Calu3 (cell line): ENCODE data around the gene METRN. TPM values are rescaled to one million over a fixed set of nuclear protein-coding genes. Genes with fewer than 3 reads are reported as not detected.

ENCODE experiments used
- BruUV-seq: library from RNA; stranded (reverse); fragments of 400-500 nt; replicated peaks from 2 replicates; lab custom pipeline; 2021; lab: Mats Ljungman, UMichigan
- CTCF ChIA-PET: fragments of 300-600 bp; sonication (Branson Sonifier 250); formaldehyde crosslinking; loops from one replicate; lab custom pipeline; 2022; ENCODE audit warnings: antibody characterized with exemption; lab: Charles Lee
- DNase-seq: peaks from one replicate; pipeline ENCODE4 v3.0.0; 2022
- H3K27ac Mint-ChIP-seq: one replicate; pipeline ENCODE4 v1.8.0; 2022; ENCODE audit warnings: mixed read lengths; ENCODE audit not compliant: unreplicated experiment
- H3K27me3 Mint-ChIP-seq: one replicate; pipeline ENCODE4 v1.8.0; 2022; ENCODE audit warnings: mixed read lengths; ENCODE audit not compliant: unreplicated experiment
- H3K36me3 Mint-ChIP-seq: one replicate; pipeline ENCODE4 v1.8.0; 2022; ENCODE audit warnings: mild to moderate bottlenecking, moderate library complexity, mixed read lengths; ENCODE audit not compliant: insufficient read depth, unreplicated experiment
- H3K4me1 Mint-ChIP-seq: one replicate; pipeline ENCODE4 v1.8.0; 2022; ENCODE audit warnings: mild to moderate bottlenecking, low read depth, mixed read lengths; ENCODE audit not compliant: unreplicated experiment
- H3K4me3 Mint-ChIP-seq: one replicate; pipeline ENCODE4 v1.8.0; 2022; ENCODE audit warnings: mild to moderate bottlenecking, low read depth, moderate library complexity, mixed read lengths; ENCODE audit not compliant: unreplicated experiment
- H3K9me3 Mint-ChIP-seq: one replicate; pipeline ENCODE4 v1.8.0; 2022; ENCODE audit warnings: low read depth, mixed read lengths; ENCODE audit not compliant: unreplicated experiment
- intact Hi-C: fragments of 100-400 bp; cut with micrococcal nuclease; formaldehyde crosslinking; loops from one replicate; pipeline ENCODE4 v1.10.0; 2022; ENCODE audit not compliant: unreplicated experiment
- total RNA-seq: library from RNA; stranded (reverse); gene quantifications from 2 replicates; pipeline ENCODE4 v1.2.3, GENCODE V29; 2022
- TF ChIP-seq, protein P1 (sequence below): fragments of 200-600 bp; IDR thresholded peaks from one replicate; pipeline ENCODE4 v1.8.0; 2022; ENCODE audit warnings: antibody characterized with exemption; ENCODE audit not compliant: unreplicated experiment

The METRN gene
- total RNA-seq, 1 experiment from 2014 or later = 51.7 TPM

DNA sequence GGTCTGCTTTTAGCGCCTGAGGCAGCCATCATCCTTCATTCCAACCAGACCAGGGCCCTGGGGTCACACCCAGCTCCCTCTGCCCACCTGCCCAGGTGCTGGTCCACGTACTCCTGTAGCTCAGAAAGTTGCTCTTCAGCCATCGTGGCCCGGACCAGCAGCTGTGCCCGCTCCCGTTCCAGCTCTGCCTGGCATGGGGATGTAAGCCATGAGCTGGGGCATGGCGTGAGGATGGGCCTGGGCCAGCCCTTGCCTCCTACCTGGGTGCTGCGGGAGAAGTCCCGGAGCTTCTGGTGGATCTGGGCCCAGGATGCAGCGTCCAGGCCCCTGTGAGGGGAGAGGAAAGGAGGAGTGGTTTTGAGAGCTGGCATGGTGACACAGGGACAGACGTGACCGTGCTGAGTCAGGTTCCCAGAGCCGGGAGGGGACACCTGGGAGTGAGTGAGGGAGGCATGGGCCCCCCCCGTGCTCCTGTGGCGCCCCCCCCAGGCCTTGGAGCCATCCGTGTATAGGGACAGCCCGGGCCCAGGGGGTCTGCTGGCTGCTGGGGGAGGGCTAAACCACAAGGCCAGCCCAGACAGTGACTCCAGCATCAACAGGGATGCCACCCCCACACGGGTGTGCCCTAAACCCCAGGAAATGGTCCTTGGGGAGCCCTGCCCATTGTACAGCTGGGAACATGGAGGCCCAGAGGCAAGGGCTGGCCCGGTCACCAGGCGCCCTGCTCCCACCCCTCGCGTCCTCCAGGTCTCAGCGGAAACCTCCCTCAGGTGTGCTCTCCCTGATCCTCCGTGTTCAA, 8.1 kb downstream of the METRN start:
- no peaks in the 10 kb centered on the region for H3K9me3 Mint-ChIP-seq
- intact Hi-C loops = no loop called here
- CTCF ChIA-PET = interaction anchor here (1.2 kb wide), 1 partner anchor 75 kb away, joined by 3 read pairs; no protein-coding TSS in a partner anchor
- TF ChIP-seq, protein P1, sequence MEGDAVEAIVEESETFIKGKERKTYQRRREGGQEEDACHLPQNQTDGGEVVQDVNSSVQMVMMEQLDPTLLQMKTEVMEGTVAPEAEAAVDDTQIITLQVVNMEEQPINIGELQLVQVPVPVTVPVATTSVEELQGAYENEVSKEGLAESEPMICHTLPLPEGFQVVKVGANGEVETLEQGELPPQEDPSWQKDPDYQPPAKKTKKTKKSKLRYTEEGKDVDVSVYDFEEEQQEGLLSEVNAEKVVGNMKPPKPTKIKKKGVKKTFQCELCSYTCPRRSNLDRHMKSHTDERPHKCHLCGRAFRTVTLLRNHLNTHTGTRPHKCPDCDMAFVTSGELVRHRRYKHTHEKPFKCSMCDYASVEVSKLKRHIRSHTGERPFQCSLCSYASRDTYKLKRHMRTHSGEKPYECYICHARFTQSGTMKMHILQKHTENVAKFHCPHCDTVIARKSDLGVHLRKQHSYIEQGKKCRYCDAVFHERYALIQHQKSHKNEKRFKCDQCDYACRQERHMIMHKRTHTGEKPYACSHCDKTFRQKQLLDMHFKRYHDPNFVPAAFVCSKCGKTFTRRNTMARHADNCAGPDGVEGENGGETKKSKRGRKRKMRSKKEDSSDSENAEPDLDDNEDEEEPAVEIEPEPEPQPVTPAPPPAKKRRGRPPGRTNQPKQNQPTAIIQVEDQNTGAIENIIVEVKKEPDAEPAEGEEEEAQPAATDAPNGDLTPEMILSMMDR = no peak
- BruUV-seq = no TSS peak
- no peak for DNase-seq
- H3K4me3 Mint-ChIP-seq = no peak overlapping the region
- no peaks in the 10 kb centered on the region for H3K27me3 Mint-ChIP-seq
- peaks cover 19% of the 10 kb centered on the region for H3K4me1 Mint-ChIP-seq
- H3K27ac Mint-ChIP-seq = peak overlapping the region; percentile 2
- H3K36me3 Mint-ChIP-seq = peaks cover 79% of the 10 kb centered on the region

DNA sequence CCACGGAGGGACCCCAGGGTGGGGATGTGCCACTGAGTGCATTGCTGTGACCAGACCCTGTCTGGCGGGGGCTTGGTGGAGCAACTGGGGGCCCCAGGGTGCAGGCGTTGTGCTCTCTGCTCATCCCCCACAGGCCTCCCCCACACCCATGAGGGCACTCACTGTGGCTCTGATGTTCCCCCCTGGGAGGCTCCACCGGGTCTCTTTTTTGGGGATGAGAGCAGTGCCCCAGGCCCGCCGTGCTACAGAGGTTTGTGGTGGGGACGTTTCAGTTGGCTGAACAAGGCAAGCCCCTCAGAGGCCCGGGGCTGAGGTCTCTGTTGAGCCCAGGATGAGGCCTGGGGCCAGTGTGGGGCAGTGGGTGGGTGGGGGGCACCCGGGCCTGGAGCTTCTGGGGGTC, 8.8 kb downstream of the METRN start:
- Mint-ChIP-seq H3K4me3 (no peak overlapping the region), H3K27ac (no peak overlapping the region), H3K27me3 (no peaks in the 10 kb centered on the region), H3K4me1 (peaks cover 16% of the 10 kb centered on the region), H3K36me3 (peaks cover 78% of the 10 kb centered on the region), H3K9me3 (no peaks in the 10 kb centered on the region)
- DNase-seq = no peak
- CTCF ChIA-PET = interaction anchor here (1.2 kb wide), 1 partner anchor 76 kb away, joined by 3 read pairs; no protein-coding TSS in a partner anchor
- intact Hi-C loops = no loop called here
- BruUV-seq = no TSS peak
- TF ChIP-seq, protein P1 = no peak

DNA sequence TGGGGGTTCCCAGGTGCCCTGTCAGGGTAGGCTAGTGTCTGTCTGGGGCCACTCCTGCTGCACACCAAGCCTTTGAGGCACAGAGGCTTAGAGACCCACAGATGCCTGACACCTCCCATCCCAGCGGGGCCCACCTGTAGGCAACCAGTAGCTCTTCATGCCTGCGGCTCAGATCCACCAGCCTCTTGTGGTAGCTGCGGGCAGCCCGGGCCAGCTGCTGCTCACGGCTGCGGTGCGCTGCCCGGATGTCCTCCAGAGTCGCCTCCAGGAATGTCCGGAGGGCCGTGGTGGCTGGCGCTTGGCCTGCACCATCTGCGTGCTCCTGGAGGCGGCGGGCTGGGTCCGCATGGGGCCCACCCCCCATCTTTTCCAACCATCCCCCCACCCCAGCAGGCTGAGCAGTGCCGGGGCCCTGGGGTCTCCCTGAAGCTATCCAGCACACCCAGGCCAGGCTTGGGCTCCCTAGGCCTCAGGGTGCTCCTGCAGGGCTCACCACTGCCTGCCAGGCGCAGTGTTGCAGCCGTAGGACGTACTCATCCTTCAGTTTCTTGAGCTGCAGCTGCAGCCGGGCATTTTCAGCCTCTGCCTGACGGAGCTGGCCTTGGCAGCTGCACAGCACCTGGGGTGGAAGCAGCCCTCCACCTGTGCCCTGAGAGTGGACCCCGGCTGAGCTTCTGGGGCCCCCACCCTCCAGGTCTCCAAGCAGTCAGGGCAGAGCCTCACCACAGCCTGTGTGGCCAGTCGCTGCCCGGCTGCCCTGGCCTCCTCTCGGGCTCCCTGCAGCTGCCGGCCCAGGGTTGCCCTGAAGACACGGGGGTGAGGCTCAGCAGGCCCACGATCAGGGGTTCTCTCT, 9.5 kb downstream of the METRN start:
- CTCF ChIA-PET = interaction anchor here (1.1 kb wide), 1 partner anchor 17 kb away, joined by 3 read pairs; no protein-coding TSS in a partner anchor
- Mint-ChIP-seq H3K36me3 (peaks cover 74% of the 10 kb centered on the region), H3K4me1 (peaks cover 9% of the 10 kb centered on the region), H3K9me3 (no peaks in the 10 kb centered on the region), H3K4me3 (no peak overlapping the region), H3K27ac (no peak overlapping the region), H3K27me3 (no peaks in the 10 kb centered on the region)
- intact Hi-C loops = no loop called here
- TF ChIP-seq, protein P1 = no peak
- DNase-seq = no peak
- no TSS peak for BruUV-seq

DNA sequence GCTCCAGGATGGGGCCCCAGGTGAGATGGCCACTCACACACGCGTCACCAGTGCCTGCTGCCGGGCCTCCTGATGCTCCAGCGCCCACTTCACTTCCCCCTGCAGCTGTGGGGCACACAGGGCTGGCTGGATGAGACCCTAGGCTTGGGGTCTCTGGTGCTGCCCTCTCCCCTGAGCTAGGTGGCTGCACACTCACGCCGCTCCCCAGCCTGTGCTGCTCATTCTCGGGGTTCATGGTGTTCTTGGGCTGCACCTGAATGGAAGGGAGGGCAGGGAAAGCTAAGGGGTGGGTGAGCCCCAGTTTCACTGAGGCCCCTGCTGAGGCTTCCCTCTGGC, 10.1 kb downstream of the METRN start:
- no peak overlapping the region for H3K4me3 Mint-ChIP-seq
- peaks cover 3% of the 10 kb centered on the region for H3K4me1 Mint-ChIP-seq
- no TSS peak for BruUV-seq
- TF ChIP-seq, protein P1 = no peak
- peaks cover 74% of the 10 kb centered on the region for H3K36me3 Mint-ChIP-seq
- no peaks in the 10 kb centered on the region for H3K9me3 Mint-ChIP-seq
- no peak for DNase-seq
- H3K27ac Mint-ChIP-seq = no peak overlapping the region
- CTCF ChIA-PET = interaction anchor here (1.1 to 1.8 kb wide), 2 partner anchors 9 to 16 kb away, joined by 3 to 10 read pairs; no protein-coding TSS in a partner anchor
- intact Hi-C loops = no loop called here
- no peaks in the 10 kb centered on the region for H3K27me3 Mint-ChIP-seq
